Kidney (tissue), 14 donors: ENCODE measurements around the gene IL36G. TPM values are rescaled to one million over a fixed set of nuclear protein-coding genes. Genes with fewer than 3 reads are reported as not detected.

Experiments used
- DNase-seq, 5 donors: peaks; one replicate each; pipeline ENCODE4 v3.0.0-alpha.2; 2013 to 2020
- FAIRE-seq: peaks from 2 replicates; lab custom pipeline; 2012; peaks lifted over from hg19 to GRCh38; lab: Jason Lieb, UNC
- H3K27ac ChIP-seq, 2 donors: one replicate each; pipeline ENCODE4 v1.7.0; 2013; ENCODE audit warnings: low read depth in 2 of 2, low read length in 2 of 2, inconsistent platforms in 1 of 2
- H3K27me3 ChIP-seq: one replicate; pipeline ENCODE4 v1.7.1; 2013; ENCODE audit warnings: low read length, inconsistent platforms; ENCODE audit not compliant: control insufficient read depth, insufficient read depth
- H3K36me3 ChIP-seq, 3 donors: one replicate each; pipeline versions ENCODE4 v1.7.0 to v1.7.1; 2013; ENCODE audit warnings: low read length in 3 of 3, control low read depth in 1 of 3, inconsistent platforms in 1 of 3; ENCODE audit not compliant: insufficient read depth in 3 of 3, control insufficient read depth in 2 of 3
- H3K4me1 ChIP-seq, 3 donors: one replicate each; pipeline versions ENCODE4 v1.7.0 to v1.7.1; 2013; ENCODE audit warnings: low read length in 3 of 3, inconsistent platforms in 1 of 3, low read depth in 1 of 3; ENCODE audit not compliant: control insufficient read depth in 2 of 3, insufficient read depth in 2 of 3
- H3K4me3 ChIP-seq, 3 donors: one replicate each; pipeline versions ENCODE4 v1.7.0 to v1.8.1; 2013; ENCODE audit warnings: low read length in 3 of 3, control low read depth in 1 of 3, inconsistent platforms in 1 of 3
- H3K9ac ChIP-seq, 3 donors: one replicate each; pipeline versions ENCODE4 v1.7.0 to v1.7.1; 2013; ENCODE audit warnings: low read length in 3 of 3, control low read depth in 1 of 3, inconsistent platforms in 1 of 3
- H3K9me3 ChIP-seq, 3 donors: one replicate each; pipeline versions ENCODE4 v1.7.0 to v1.7.1; 2013; ENCODE audit warnings: low read length in 3 of 3, control low read depth in 1 of 3, inconsistent platforms in 1 of 3; ENCODE audit not compliant: control insufficient read depth in 2 of 3, insufficient read depth in 1 of 3
- intact Hi-C: fragments of 100-400 bp; cut with DNase I; formaldehyde crosslinking; loops from one replicate; pipeline ENCODE4 v1.11.1; 2022
- polyA plus RNA-seq: library from polyadenylated mRNA; stranded (reverse); fragments of 350-450 nt; fragmentation: Illumina TruSeq; extraction: RNeasy Lipid Tissue Mini Kit (QIAGEN cat#74804); gene quantifications from one replicate; pipeline ENCODE4 v1.2.3, GENCODE V29; 2014; ENCODE audit warnings: low read depth, low replicate concordance; ENCODE audit not compliant: insufficient read depth
- total RNA-seq: library from RNA; stranded (reverse); fragmentation: NEBNext Ultra II Directional; extraction: Animal tissue kit (Norgen Biotek cat#: 25700); gene quantifications from one replicate; pipeline ENCODE4 v1.2.1, GENCODE V29; 2021
- TF ChIP-seq, protein P1 (sequence below): IDR thresholded peaks from 3 replicates; pipeline ENCODE4 v1.5.1; 2012; ENCODE audit warnings: mild to moderate bottlenecking, moderate library complexity, borderline replicate concordance; ENCODE audit not compliant: insufficient read depth; ENCODE audit errors: extremely low read depth
- donor health status: control.
- donor health status: control.
- donor health status: control.
- donor health status: control.
- donor health status: control.
- donor health status: DM: yes; HTN: yes; CAD: no.
- donor health status: Normal renal cell carcinoma (clear cell type).

The IL36G gene
- total and polyA plus RNA-seq, 2 donors from 2014 or later: 1.7 TPM; not detected in 1

DNA sequence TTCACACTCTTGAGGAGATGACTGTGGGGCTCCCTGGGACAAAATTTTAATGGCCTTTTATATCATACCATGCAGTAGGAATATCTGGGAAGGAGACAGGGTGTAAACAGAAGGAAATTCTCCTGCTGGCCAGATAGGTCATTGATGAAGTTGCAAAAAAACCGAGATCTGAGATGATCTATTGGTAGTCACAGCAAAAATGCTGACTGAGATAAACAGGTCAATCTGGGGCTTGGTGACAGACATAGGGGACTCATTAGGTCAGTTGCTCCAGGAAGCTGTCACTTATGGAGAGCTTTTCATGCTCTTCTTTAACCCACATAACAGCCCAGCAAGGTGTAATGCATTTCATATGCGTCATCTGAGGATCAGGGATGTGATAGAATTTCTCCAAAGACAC, 24.9 kb downstream of the IL36G start:
- intact Hi-C loops: no loop called here
- Histone ChIP-seq H3K4me1 (no peaks in the 10 kb centered on the region), H3K9ac (no peak overlapping the region), H3K4me3 (no peak overlapping the region), H3K27ac (no peak overlapping the region), H3K36me3 (no peaks in the 10 kb centered on the region), H3K9me3 (peaks cover 0 to 15% (median 0%) of the 10 kb centered on the region in 3 donors), H3K27me3 (no peaks in the 10 kb centered on the region)
- FAIRE-seq (no peak), DNase-seq (no peak)
- TF ChIP-seq, protein P1, sequence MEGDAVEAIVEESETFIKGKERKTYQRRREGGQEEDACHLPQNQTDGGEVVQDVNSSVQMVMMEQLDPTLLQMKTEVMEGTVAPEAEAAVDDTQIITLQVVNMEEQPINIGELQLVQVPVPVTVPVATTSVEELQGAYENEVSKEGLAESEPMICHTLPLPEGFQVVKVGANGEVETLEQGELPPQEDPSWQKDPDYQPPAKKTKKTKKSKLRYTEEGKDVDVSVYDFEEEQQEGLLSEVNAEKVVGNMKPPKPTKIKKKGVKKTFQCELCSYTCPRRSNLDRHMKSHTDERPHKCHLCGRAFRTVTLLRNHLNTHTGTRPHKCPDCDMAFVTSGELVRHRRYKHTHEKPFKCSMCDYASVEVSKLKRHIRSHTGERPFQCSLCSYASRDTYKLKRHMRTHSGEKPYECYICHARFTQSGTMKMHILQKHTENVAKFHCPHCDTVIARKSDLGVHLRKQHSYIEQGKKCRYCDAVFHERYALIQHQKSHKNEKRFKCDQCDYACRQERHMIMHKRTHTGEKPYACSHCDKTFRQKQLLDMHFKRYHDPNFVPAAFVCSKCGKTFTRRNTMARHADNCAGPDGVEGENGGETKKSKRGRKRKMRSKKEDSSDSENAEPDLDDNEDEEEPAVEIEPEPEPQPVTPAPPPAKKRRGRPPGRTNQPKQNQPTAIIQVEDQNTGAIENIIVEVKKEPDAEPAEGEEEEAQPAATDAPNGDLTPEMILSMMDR: no peak

DNA sequence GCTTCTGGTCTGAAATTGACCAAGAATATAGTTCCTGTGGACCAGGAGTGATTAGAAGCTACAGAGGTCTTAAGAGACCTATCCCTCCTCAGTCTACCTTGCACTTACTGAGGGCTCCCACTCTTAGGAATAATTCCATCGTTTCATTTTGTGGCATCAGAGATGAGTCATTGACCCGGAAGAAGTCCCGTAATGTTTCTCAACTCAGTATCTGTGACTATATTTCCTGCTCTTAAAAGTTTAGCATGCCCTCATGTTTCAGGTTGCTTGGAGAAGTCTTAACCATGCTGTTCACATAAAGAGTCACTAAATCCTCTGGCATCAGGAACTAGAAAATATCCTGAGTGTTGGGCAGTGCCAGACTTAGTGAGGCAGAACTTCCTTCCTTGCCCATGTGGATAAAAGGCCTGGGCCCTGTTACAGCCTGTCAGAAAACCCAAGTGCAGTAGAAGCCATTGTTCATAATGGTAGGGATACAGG, 27.3 kb downstream of the IL36G start, which contains the start of gene IL36A:
Gene IL36A (plus strand): TSS at position 430 of the 480 bp plus-strand sequence. CDS start 413 bp downstream, outside the sequence.
- no peak within 1 kb of the TSS for H3K4me3 ChIP-seq
- FAIRE-seq: no peak
- no peak within 1 kb of the TSS for H3K9ac ChIP-seq
- no peak for DNase-seq
- no peaks in the 10 kb centered on the region for H3K4me1 ChIP-seq
- TF ChIP-seq, protein P1: no peak
- H3K27me3 ChIP-seq: no peaks in the 10 kb centered on the region
- H3K36me3 ChIP-seq: no peaks in the 10 kb centered on the region
- intact Hi-C loops: no loop called here
- H3K27ac ChIP-seq: no peak within 1 kb of the TSS
- H3K9me3 ChIP-seq: peaks cover 0 to 10% (median 0%) of the 10 kb centered on the region in 3 donors

DNA sequence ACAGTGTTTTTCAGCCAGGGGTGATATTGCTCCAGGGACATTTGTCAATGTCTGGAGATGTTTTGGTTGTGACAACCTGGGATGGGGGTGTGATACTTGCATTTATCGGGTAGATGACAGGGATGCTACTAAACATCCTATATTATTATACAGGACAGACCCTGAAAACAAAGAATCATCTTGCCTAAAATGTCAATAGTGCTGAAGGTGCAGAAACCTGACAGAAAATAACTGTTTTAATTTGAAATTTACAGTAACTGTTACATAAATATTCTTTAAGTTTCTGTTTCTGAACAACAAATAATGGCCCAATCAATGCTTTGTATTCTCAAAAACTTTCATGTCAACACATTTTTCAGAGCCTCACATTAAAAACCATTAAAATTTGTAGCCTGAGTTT, 29.4 kb downstream of the IL36G start:
- Histone ChIP-seq H3K4me1 (no peaks in the 10 kb centered on the region), H3K9ac (no peak overlapping the region), H3K27me3 (no peaks in the 10 kb centered on the region), H3K9me3 (no peaks in the 10 kb centered on the region), H3K36me3 (no peaks in the 10 kb centered on the region), H3K4me3 (no peak overlapping the region), H3K27ac (no peak overlapping the region)
- intact Hi-C loops: no loop called here
- DNase-seq: no peak
- TF ChIP-seq, protein P1: no peak
- no peak for FAIRE-seq

DNA sequence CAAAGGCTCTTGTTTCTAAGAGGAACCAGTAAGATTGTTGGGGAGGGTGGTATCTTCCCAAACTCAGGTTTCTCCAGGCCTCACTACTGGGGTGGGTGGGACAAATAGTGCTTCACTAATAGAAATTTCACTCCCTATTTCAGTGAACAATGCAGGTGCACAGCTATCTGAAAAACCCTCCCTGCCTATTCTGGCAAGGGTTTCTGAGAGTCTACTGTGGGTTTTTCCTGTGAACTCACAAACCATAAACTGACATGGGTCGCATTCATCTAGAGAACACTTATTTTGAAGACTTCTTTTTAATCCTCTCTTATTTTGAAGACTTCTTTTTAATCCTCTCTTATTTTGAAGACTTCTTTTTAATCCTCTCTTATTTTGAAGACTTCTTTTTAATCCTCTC, 31.8 kb downstream of the IL36G start:
- Histone ChIP-seq H3K4me3 (no peak overlapping the region), H3K27ac (no peak overlapping the region), H3K9me3 (no peaks in the 10 kb centered on the region), H3K4me1 (no peaks in the 10 kb centered on the region), H3K36me3 (no peaks in the 10 kb centered on the region), H3K27me3 (no peaks in the 10 kb centered on the region), H3K9ac (no peak overlapping the region)
- TF ChIP-seq, protein P1: no peak
- DNase-seq (no peak), FAIRE-seq (peak; percentile 25)
- intact Hi-C loops: no loop called here
